HepG2 (cell line): Measurements from ENCODE around the gene RTRAF. TPM values are rescaled to one million over a fixed set of nuclear protein-coding genes. Genes with fewer than 3 reads are reported as not detected.

Experiments
- ATAC-seq: fragments of 200-7000 bp; cut with Tn5 transposase; 3 replicates; pipeline ENCODE4 v1.9.1; 2020; ENCODE audit warnings: mild to moderate bottlenecking, moderate library complexity
- BruUV-seq: library from RNA; stranded (reverse); fragments of 400-500 nt; replicated peaks from 2 replicates; lab custom pipeline; 2021; lab: Mats Ljungman, UMichigan
- CTCF ChIA-PET: fragments of 300-600 bp; formaldehyde crosslinking; extraction: SDS; loops from one replicate; lab custom pipeline; 2021; ENCODE audit warnings: low total read pairs, inconsistent platforms, low intra/inter-chr PET ratio; lab: Yijun Ruan, JAX
- POLR2A ChIA-PET: fragments of 350-600 bp; sonication (Branson Sonifier 250); formaldehyde crosslinking; loops from one replicate; lab custom pipeline; 2020; ENCODE audit warnings: antibody characterized with exemption, inconsistent platforms; lab: Yijun Ruan, JAX
- DNase-seq: peaks from one replicate; pipeline ENCODE4 v3.0.0-alpha.2; 2015; ENCODE audit warnings: low spot score
- FAIRE-seq: peaks from 3 replicates; lab custom pipeline; 2011; peaks lifted over from hg19 to GRCh38; lab: Jason Lieb, UNC
- H2AFZ ChIP-seq: one replicate; pipeline ENCODE4 v1.6.1; 2011; ENCODE audit warnings: low read length, inconsistent platforms
- H3K27ac ChIP-seq: fragments of 300-600 bp; 3 replicates; pipeline ENCODE4 v1.8.0; 2011; ENCODE audit warnings: mixed run types, mild to moderate bottlenecking, mixed read lengths, low read length, inconsistent platforms; ENCODE audit not compliant: insufficient read depth; ENCODE audit errors: extremely low read length
- H3K27me3 ChIP-seq, 2 experiments: fragments of 200-600 bp in 1 of 2; 2 replicates in 1 of 2; 3 replicates in 1 of 2; pipeline versions ENCODE4 v1.6.0 to v1.8.0; 2011; ENCODE audit warnings: low read length in 2 of 2, mild to moderate bottlenecking in 2 of 2, moderate library complexity in 2 of 2, inconsistent platforms in 1 of 2; ENCODE audit not compliant: insufficient read depth in 2 of 2, control insufficient read depth in 1 of 2
- H3K36me3 ChIP-seq, 2 experiments: fragments of 200-600 bp in 1 of 2; replicated peaks in 1 of 2; 2 replicates in 1 of 2; 3 replicates in 1 of 2; pipeline versions ENCODE4 v1.5.1 to v1.8.0; 2011; ENCODE audit warnings: low read length in 2 of 2, inconsistent platforms in 1 of 2; ENCODE audit not compliant: insufficient read depth in 2 of 2, control insufficient read depth in 1 of 2
- H3K4me1 ChIP-seq: 2 replicates; pipeline ENCODE4 v1.5.1; 2012; ENCODE audit warnings: low read length, inconsistent platforms; ENCODE audit not compliant: insufficient read depth
- H3K4me2 ChIP-seq: 2 replicates; pipeline ENCODE4 v1.6.0; 2011; ENCODE audit warnings: low read depth, low read length, inconsistent platforms
- H3K4me3 ChIP-seq, 3 experiments: fragments of 200-600 bp in 1 of 3; sonication (generic), shearing (Covaris generic) in 1 of 3; replicated peaks in 1 of 3; 2 replicates each; pipeline ENCODE4 v1.5.1; 2011 to 2016; ENCODE audit warnings: low read length in 3 of 3, inconsistent platforms in 2 of 3, low read depth in 2 of 3, mild to moderate bottlenecking in 2 of 3, control low read depth in 1 of 3, mixed read lengths in 1 of 3; ENCODE audit not compliant: insufficient read depth in 1 of 3
- H3K79me2 ChIP-seq: one replicate; pipeline ENCODE4 v1.6.1; 2011; ENCODE audit warnings: low read length, inconsistent platforms; ENCODE audit not compliant: insufficient read depth
- H3K9ac ChIP-seq: 2 replicates; pipeline ENCODE4 v1.6.0; 2011; ENCODE audit warnings: mild to moderate bottlenecking, low read depth, low read length, inconsistent platforms; ENCODE audit not compliant: insufficient read depth
- H3K9me3 ChIP-seq: 2 replicates; pipeline ENCODE4 v1.5.1; 2012; ENCODE audit warnings: mild to moderate bottlenecking, low read length
- H4K20me1 ChIP-seq: 2 replicates; pipeline ENCODE4 v1.6.0; 2011; ENCODE audit warnings: inconsistent platforms, mild to moderate bottlenecking, low read length, moderate library complexity; ENCODE audit not compliant: insufficient read depth
- HOXA5 ChIP-seq: sonication (generic); formaldehyde crosslinking; IDR thresholded peaks from 2 replicates; pipeline ENCODE4 v1.4.0; 2020; ENCODE audit warnings: missing genetic modification reagents
- JARID2 ChIP-seq: sonication (generic); formaldehyde crosslinking; IDR thresholded peaks from 2 replicates; pipeline ENCODE4 v1.8.1; 2023; ENCODE audit warnings: missing genetic modification reagents, inconsistent platforms; ENCODE audit not compliant: insufficient replicate concordance
- KLF13 ChIP-seq: sonication (generic); formaldehyde crosslinking; IDR thresholded peaks from 2 replicates; pipeline ENCODE4 v1.4.0; 2020; ENCODE audit warnings: mild to moderate bottlenecking, missing genetic modification reagents
- NFKB2 ChIP-seq: sonication (generic); formaldehyde crosslinking; IDR thresholded peaks from 2 replicates; pipeline ENCODE4 v1.4.0; 2020; ENCODE audit warnings: missing genetic modification reagents, borderline replicate concordance
- RAD51 ChIP-seq: fragments of 450-650 bp; IDR thresholded peaks from 2 replicates; pipeline ENCODE4 v1.6.1; 2016; ENCODE audit warnings: borderline replicate concordance
- REPIN1 ChIP-seq: sonication (generic); formaldehyde crosslinking; IDR thresholded peaks from 2 replicates; pipeline ENCODE4 v1.8.0; 2022; ENCODE audit warnings: missing genetic modification reagents, low read depth, mild to moderate bottlenecking, borderline replicate concordance
- SMARCC2 ChIP-seq: fragments of 450-650 bp; IDR thresholded peaks from 2 replicates; pipeline ENCODE4 v1.6.1; 2017; ENCODE audit warnings: antibody characterized with exemption, mild to moderate bottlenecking
- SP2 ChIP-seq: sonication (generic); formaldehyde crosslinking; IDR thresholded peaks from 2 replicates; pipeline ENCODE4 v1.5.1; 2020; ENCODE audit warnings: mild to moderate bottlenecking, missing genetic modification reagents
- TEAD3 ChIP-seq: optimal IDR thresholded peaks from 2 replicates; pipeline ENCODE3; 2016; ENCODE audit warnings: borderline replicate concordance
- TOPORS ChIP-seq: sonication (generic); formaldehyde crosslinking; IDR thresholded peaks from 2 replicates; pipeline ENCODE4 v1.8.0; 2023; ENCODE audit warnings: mild to moderate bottlenecking, missing genetic modification reagents
- ZFP41 ChIP-seq: sonication (generic); formaldehyde crosslinking; IDR thresholded peaks from 2 replicates; pipeline ENCODE4 v1.4.0; 2020; ENCODE audit warnings: mild to moderate bottlenecking, missing genetic modification reagents, borderline replicate concordance
- ZNF562 ChIP-seq: sonication (generic); formaldehyde crosslinking; IDR thresholded peaks from 2 replicates; pipeline ENCODE4 v1.8.0; 2022; ENCODE audit warnings: missing genetic modification reagents, borderline replicate concordance
- ZNF629 ChIP-seq: sonication (generic); formaldehyde crosslinking; conservative IDR thresholded peaks from 2 replicates; pipeline ENCODE4 v1.5.0; 2020; ENCODE audit warnings: missing genetic modification reagents
- ZNF672 ChIP-seq: sonication (generic); formaldehyde crosslinking; IDR thresholded peaks from 2 replicates; pipeline ENCODE4 v1.8.1; 2022; ENCODE audit warnings: missing genetic modification reagents
- ZNF782 ChIP-seq: sonication (generic); formaldehyde crosslinking; IDR thresholded peaks from 2 replicates; pipeline ENCODE4 v1.4.0; 2020; ENCODE audit warnings: missing genetic modification reagents, mild to moderate bottlenecking, borderline replicate concordance
- ZSCAN30 ChIP-seq: sonication (generic); formaldehyde crosslinking; IDR thresholded peaks from 2 replicates; pipeline ENCODE4 v1.5.0; 2020; ENCODE audit warnings: mild to moderate bottlenecking, missing genetic modification reagents
- in situ Hi-C: cut with HindIII; loops from 2 replicates; pipeline ENCODE4 v1.10.0; 2017; ENCODE audit warnings: low pct_unique_long_range_greater_than_20kb; ENCODE audit not compliant: extremely low pct_ligation_motif_present
- intact Hi-C: fragments of 100-400 bp; cut with micrococcal nuclease; formaldehyde crosslinking; loops from one replicate; pipeline ENCODE4 v1.10.0; 2022; ENCODE audit not compliant: unreplicated experiment
- polyA plus RNA-seq, 8 experiments: library from polyadenylated mRNA; depleted of rRNA in 3 of 8; stranded (reverse) in 7 of 8; unstranded in 1 of 8; fragments of >200 nt; fragmentation: Illumina TruSeq in 4 of 8; extraction: Trizol in 4 of 8; gene quantifications; 2 replicates each; pipeline versions ENCODE4 v1.2.1 to v1.2.3, GENCODE V29; 2011 to 2016; ENCODE audit warnings: low read depth in 4 of 8, missing spikeins in 1 of 8, mixed read lengths in 1 of 8; ENCODE audit not compliant: insufficient read depth in 1 of 8
- total RNA-seq, 5 experiments: library from RNA; depleted of rRNA; stranded (reverse); fragments of >200 nt; fragmentation: Illumina TruSeq; extraction: Trizol; gene quantifications; 2 replicates each; pipeline ENCODE4 v1.2.3, GENCODE V29; 2016; ENCODE audit warnings: low read depth in 1 of 5
- TF ChIP-seq, protein P1 (sequence below): IDR thresholded peaks from 2 replicates; pipeline ENCODE4 v1.6.1; 2016

The RTRAF gene
- total and polyA plus RNA-seq, 2 of the 13 experiments (the other 11 are each of a cell fraction or from before 2014, with no cell fraction given) = 137 to 258 TPM

DNA sequence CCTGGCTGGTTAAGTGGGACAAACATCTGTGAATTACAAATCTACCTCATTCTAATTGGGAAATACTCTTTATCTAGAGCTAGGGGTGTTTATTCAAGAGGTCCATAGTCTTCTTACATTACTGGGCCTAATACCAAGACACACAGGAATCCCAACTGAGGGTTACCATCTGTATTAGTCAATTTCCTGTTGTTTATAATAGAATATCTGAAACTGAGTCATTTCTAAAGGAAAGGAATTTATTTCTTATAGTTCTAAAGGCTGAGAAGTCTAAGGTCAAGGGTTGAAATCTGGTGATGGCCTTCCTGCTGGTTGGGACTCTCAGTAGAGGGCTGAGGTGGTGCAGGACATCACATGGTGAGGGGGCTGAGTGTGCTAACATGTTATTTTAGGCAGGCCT is 36.0 kb downstream of the RTRAF start:
- no peak overlapping the region for H3K4me2 ChIP-seq
- H3K79me2 ChIP-seq = no peaks in the 10 kb centered on the region
- H3K36me3 ChIP-seq = no peaks in the 10 kb centered on the region
- no peaks in the 10 kb centered on the region for H3K9me3 ChIP-seq
- H2AFZ ChIP-seq = no peak overlapping the region
- no peak overlapping the region for H3K9ac ChIP-seq
- BruUV-seq = no TSS peak
- no peak overlapping the region for H3K4me3 ChIP-seq
- FAIRE-seq = no peak
- POLR2A ChIA-PET = no interaction called here
- no peak for ATAC-seq
- TF ChIP-seq NFKB2 (CRISPR knock-in tag) (no peak), SMARCC2 (no peak), ZNF629 (no peak), RAD51 (no peak), TOPORS (CRISPR knock-in tag) (no peak), ZNF782 (CRISPR knock-in tag) (no peak), ZFP41 (CRISPR knock-in tag) (no peak), ZNF672 (CRISPR knock-in tag) (no peak), ZSCAN30 (CRISPR knock-in tag) (no peak), JARID2 (CRISPR knock-in tag) (no peak), TEAD3 (no peak), KLF13 (CRISPR knock-in tag) (no peak), REPIN1 (CRISPR knock-in tag) (no peak), HOXA5 (CRISPR knock-in tag) (no peak), ZNF562 (CRISPR knock-in tag) (no peak), SP2 (no peak)
- TF ChIP-seq, protein P1, sequence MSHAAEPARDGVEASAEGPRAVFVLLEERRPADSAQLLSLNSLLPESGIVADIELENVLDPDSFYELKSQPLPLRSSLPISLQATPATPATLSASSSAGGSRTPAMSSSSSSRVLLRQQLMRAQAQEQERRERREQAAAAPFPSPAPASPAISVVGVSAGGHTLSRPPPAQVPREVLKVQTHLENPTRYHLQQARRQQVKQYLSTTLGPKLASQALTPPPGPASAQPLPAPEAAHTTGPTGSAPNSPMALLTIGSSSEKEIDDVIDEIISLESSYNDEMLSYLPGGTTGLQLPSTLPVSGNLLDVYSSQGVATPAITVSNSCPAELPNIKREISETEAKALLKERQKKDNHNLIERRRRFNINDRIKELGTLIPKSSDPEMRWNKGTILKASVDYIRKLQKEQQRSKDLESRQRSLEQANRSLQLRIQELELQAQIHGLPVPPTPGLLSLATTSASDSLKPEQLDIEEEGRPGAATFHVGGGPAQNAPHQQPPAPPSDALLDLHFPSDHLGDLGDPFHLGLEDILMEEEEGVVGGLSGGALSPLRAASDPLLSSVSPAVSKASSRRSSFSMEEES (CRISPR knock-in tag) = no peak
- TF ChIP-seq, all 625 proteins: peak for 0
- in situ Hi-C loops (no loop called here), intact Hi-C loops (no loop called here)
- DNase-seq = no peak
- CTCF ChIA-PET = no interaction called here
- Histone ChIP-seq H3K27ac (no peak overlapping the region), H4K20me1 (no peaks in the 10 kb centered on the region), H3K27me3 (0 out of 5 replicates have a peak, but pooled peaks cover 0 to 3% of the 10 kb centered on the region in 2 experiments), H3K4me1 (no peaks in the 10 kb centered on the region)
